Kidney epithelial cell (primary cell): ENCODE measurements around the gene MMP26. TPM values are rescaled to one million over a fixed set of nuclear protein-coding genes. Genes with fewer than 3 reads are reported as not detected.
"Not testable (repeated sequence)": the region's sequence is repeated elsewhere in the genome, so short reads cannot be mapped to it uniquely, and the experiment has no call there.

Experiments
- DNase-seq: peaks from one replicate; pipeline ENCODE4 v3.0.0-alpha.2; 2010; ENCODE audit warnings: low read depth
- H3K27me3 ChIP-seq: 2 replicates; pipeline ENCODE4 v1.6.0; 2011; ENCODE audit warnings: low read length; ENCODE audit not compliant: control insufficient read depth, insufficient read depth
- H3K36me3 ChIP-seq: 2 replicates; pipeline ENCODE4 v1.5.1; 2011; ENCODE audit warnings: low read length; ENCODE audit not compliant: control insufficient read depth, insufficient read depth
- H3K4me3 ChIP-seq: 2 replicates; pipeline ENCODE4 v1.5.1; 2011; ENCODE audit warnings: low read depth, mild to moderate bottlenecking, control low read depth, low read length
- CTCF ChIP-seq: IDR thresholded peaks from 2 replicates; pipeline ENCODE4 v1.5.1; 2011; ENCODE audit warnings: mild to moderate bottlenecking, moderate library complexity, low read length, control low read depth, inconsistent platforms; ENCODE audit not compliant: insufficient read depth, poor library complexity, severe bottlenecking
- total RNA-seq: library from RNA; depleted of rRNA; stranded (reverse); fragments of >200 nt; gene quantifications from 2 replicates; pipeline ENCODE4 v1.2.3, GENCODE V29; 2015

The MMP26 gene
- total RNA-seq, 1 donor from 2014 or later, result not detected

- Histone ChIP-seq H3K4me3 (no peak overlapping the region), H3K36me3 (no peaks in the 10 kb centered on the region), H3K27me3 (no peaks in the 10 kb centered on the region)
- no peak for DNase-seq
- TF ChIP-seq CTCF, result no peak
Measured at GRCh38 chr11:4704790-4705334, 278 bp downstream of the MMP26 start.

GRCh38 chr11:4713241-4713640 is 8.7 kb downstream of the MMP26 start:
- no peak for TF ChIP-seq CTCF
- no peak overlapping the region for H3K4me3 ChIP-seq
- no peaks in the 10 kb centered on the region for H3K27me3 ChIP-seq
- no peaks in the 10 kb centered on the region for H3K36me3 ChIP-seq
- no peak for DNase-seq

- no peaks in the 10 kb centered on the region for H3K36me3 ChIP-seq
- DNase-seq, result no peak
- TF ChIP-seq CTCF, result no peak
- H3K4me3 ChIP-seq, result no peak overlapping the region
- H3K27me3 ChIP-seq, result no peaks in the 10 kb centered on the region
Measured at GRCh38 chr11:4714300-4714699, 9.7 kb downstream of the MMP26 start.

- H3K27me3 ChIP-seq, H3K4me3 ChIP-seq, H3K36me3 ChIP-seq, DNase-seq: not testable (repeated sequence)
Measured at GRCh38 chr11:4722616-4723534, 18.3 kb downstream of the MMP26 start.

GRCh38 chr11:4727171-4727570 is 22.6 kb downstream of the MMP26 start:
- no peaks in the 10 kb centered on the region for H3K27me3 ChIP-seq

More at GRCh38 chr11:4727171-4727570, 22.6 kb downstream of the MMP26 start:
- no peak for DNase-seq
- TF ChIP-seq CTCF, result no peak
- Histone ChIP-seq H3K4me3 (no peak overlapping the region), H3K36me3 (no peaks in the 10 kb centered on the region)
